EH (cell line): ENCODE measurements around the gene LSM5.

ENCODE experiments used
- DNase-seq: peaks from one replicate; pipeline ENCODE4 v3.0.0-alpha.2; 2015; ENCODE audit warnings: low read depth

The LSM5 gene

DNA sequence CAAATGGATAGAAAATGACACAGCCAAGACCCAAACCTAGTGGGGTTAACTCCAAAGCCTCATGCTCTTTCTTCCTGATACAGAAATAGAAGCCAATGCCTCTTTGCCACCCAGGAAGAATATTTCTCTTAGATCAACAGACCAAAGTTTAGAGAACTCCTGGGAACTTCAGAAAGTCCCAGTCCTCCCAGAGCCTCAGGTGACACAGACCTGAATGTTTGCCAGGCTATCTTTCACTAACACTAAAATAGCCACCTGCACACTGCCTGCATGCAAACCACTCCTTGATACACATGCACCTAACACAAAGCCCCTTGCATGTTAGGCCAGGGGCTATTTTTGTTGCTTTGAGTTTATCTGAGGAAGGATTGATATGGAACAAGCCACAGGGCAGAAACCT is 27.7 kb downstream of the LSM5 start:
- no peak for DNase-seq

- no peak for DNase-seq
These were observed 28.7 kb downstream of the LSM5 start for GRCh38 chr7:32461484-32461883.

DNA sequence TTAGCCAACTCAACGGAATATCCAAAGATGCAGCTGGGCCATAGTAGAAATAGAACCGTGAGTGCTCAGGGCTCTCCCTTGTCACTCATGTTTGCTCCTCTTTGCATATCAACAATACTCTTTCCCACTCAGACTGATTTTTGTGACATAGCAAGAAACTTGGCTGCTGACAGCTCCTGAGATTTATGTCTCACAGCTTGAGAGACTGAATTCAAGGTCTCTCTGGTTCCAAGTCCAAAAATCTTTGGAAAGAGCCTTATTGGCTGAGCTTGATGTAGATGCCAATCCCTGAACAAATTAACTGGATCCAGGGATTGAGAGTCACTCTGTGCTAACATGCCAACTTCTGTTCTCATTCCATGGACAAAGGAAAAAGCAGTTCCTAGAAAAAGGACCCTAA is 30.4 kb downstream of the LSM5 start:
- no peak for DNase-seq

GRCh38 chr7:32458025-32458424 is 32.2 kb downstream of the LSM5 start:
- no peak for DNase-seq

GRCh38 chr7:32453341-32454011 is 36.7 kb downstream of the LSM5 start:
- no peak for DNase-seq

DNA sequence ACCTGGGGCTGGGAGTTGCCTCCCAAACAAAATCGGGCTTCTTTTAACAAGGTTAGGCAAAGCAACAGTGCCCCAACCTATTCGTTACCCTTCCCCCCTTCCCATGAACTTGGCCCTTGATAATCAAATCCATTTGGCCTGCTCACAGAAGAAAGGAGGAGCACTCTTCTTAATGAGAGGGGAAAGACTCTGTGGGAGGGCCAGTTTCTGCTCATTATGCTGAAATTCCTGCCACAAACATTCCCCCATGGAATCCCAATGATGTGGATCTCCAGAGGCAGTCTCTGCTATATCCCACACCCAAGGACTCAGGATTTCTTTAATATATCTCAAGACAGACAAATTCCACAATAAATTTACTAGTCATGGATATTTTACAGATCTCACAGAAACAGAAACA is 43.0 kb downstream of the LSM5 start:
- peak; percentile 42 for DNase-seq

GRCh38 chr7:32436146-32436928 is 53.8 kb downstream of the LSM5 start:
- no peak for DNase-seq
